PFSK-1 (cell line): ENCODE measurements around the gene HDAC7.

Experiments
- FOXP2 ChIP-seq: optimal IDR thresholded peaks from 2 replicates; pipeline ENCODE3; 2011; ENCODE audit warnings: borderline replicate concordance, control low read depth, inconsistent platforms; ENCODE audit not compliant: insufficient read depth; ENCODE audit errors: extremely low read length, extremely low read depth
- POLR2AphosphoS5 ChIP-seq: IDR thresholded peaks from 2 replicates; pipeline ENCODE4 v1.6.1; 2012; ENCODE audit warnings: low read depth, mild to moderate bottlenecking, control low read depth, low read length, moderate library complexity
- REST ChIP-seq, 2 experiments: IDR thresholded peaks; 2 replicates each; pipeline versions ENCODE4 v1.6.1 to v1.8.0; 2011 to 2012; ENCODE audit warnings: low read depth in 2 of 2, low read length in 2 of 2, control low read depth in 1 of 2, inconsistent platforms in 1 of 2, mild to moderate bottlenecking in 1 of 2, moderate library complexity in 1 of 2; ENCODE audit not compliant: insufficient read depth in 1 of 2
- SIN3A ChIP-seq: IDR thresholded peaks from 2 replicates; pipeline ENCODE4 v1.6.1; 2012; ENCODE audit warnings: mild to moderate bottlenecking, low read length, moderate library complexity, borderline replicate concordance; ENCODE audit not compliant: insufficient read depth
- TAF1 ChIP-seq: IDR thresholded peaks from 2 replicates; pipeline ENCODE4 v1.6.1; 2012; ENCODE audit warnings: low read length, control low read depth, borderline replicate concordance; ENCODE audit not compliant: insufficient read depth

HDAC7 gene

GRCh38 chr12:47802312-47802711 is 17.4 kb downstream of the HDAC7 start:
- TF ChIP-seq TAF1 (no peak), FOXP2 (no peak), SIN3A (no peak)

- no peak for TF ChIP-seq SIN3A
- no peak for TF ChIP-seq REST (IDR thresholded peaks at IDR 0.05; ENCODE audit: insufficient read depth in 1 of 2, low read depth in 2 of 2, low read length in 2 of 2)
- TF ChIP-seq TAF1, result no peak
Observed at GRCh38 chr12:47801904-47802246, 17.8 kb downstream of the HDAC7 start.

- TF ChIP-seq POLR2AphosphoS5 (no peak), REST (IDR thresholded peaks at IDR 0.05; ENCODE audit: insufficient read depth in 1 of 2, low read depth in 2 of 2, low read length in 2 of 2) (no peak), FOXP2 (no peak), SIN3A (no peak), TAF1 (no peak)
Observed at GRCh38 chr12:47801170-47801903, 18.4 kb downstream of the HDAC7 start.

- no peak for TF ChIP-seq TAF1
Observed at GRCh38 chr12:47800582-47800981, 19.1 kb downstream of the HDAC7 start.

- TF ChIP-seq SIN3A, result no peak
- TF ChIP-seq FOXP2, result no peak
- no peak for TF ChIP-seq TAF1
- no peak for TF ChIP-seq POLR2AphosphoS5
- no peak for TF ChIP-seq REST (IDR thresholded peaks at IDR 0.05; ENCODE audit: insufficient read depth in 1 of 2, low read depth in 2 of 2, low read length in 2 of 2)
Observed at GRCh38 chr12:47799357-47799955, 20.2 kb downstream of the HDAC7 start.

GRCh38 chr12:47798382-47798948 is 21.2 kb downstream of the HDAC7 start:
- TF ChIP-seq REST (IDR thresholded peaks at IDR 0.05; ENCODE audit: insufficient read depth in 1 of 2, low read depth in 2 of 2, low read length in 2 of 2), result no peak
- no peak for TF ChIP-seq TAF1
- no peak for TF ChIP-seq POLR2AphosphoS5
